GM19035 (cell line): Measurements from ENCODE around the gene TMEM120A.
"Not testable (repeated sequence)": the region's sequence is repeated elsewhere in the genome, so short reads cannot be mapped to it uniquely, and the experiment has no call there.

Experiments used
- ATAC-seq: cut with Tn5 transposase; IDR thresholded peaks from one replicate; pipeline ENCODE4 v1.9.1; 2021; ENCODE audit not compliant: unreplicated experiment

The TMEM120A gene

GRCh38 chr7:75994388-75995051 is at the start of gene TMEM120A:
TSS of gene TMEM120A (minus strand) at chr7:75994595. CDS start at chr7:75994570, 25 bp downstream.
- ATAC-seq = peak; percentile 94

DNA sequence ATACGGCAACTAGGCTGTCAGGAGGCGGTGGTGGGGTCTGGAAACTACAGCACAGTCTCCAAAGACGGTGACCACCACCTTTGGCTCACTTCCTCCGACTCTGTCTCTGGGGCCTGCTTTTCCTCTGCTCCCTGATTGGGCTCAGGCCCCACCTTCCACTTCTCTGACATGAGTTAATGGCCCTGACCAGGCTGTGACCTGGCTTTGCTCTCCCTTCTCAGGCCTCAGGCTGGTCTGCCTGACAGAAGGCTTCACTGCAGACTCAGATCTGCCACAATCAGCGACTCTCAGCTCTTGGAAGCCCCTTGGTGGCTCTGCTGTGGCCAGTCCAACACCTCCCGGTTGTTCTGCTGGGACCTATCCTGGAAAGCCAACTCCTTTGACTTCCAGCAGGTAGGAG is 45.7 kb upstream of the TMEM120A start:
- ATAC-seq = no peak

GRCh38 chr7:76037310-76037709 is 42.9 kb upstream of the TMEM120A start:
- ATAC-seq = no peak

GRCh38 chr7:76031964-76032363 is 37.6 kb upstream of the TMEM120A start:
- ATAC-seq = no peak

DNA sequence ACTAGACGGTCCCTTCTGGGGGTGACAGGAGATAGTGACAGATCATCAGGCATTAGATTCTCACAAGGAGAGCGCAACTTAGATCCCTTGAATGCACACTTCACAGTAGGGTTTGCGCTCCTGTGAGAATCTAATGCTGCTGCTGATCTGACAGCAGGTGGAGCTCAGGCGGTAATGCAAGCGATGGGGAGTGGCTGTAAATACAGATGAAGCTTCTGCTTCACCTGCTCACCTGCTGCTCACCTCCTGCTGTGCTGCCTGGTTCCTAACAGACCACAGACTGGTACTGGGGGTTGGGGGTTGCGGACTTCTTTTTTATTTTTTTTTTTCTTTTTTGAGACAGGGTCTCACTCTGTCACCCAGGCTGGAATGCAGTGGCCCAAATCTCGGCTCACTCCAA is 35.3 kb upstream of the TMEM120A start:
- not testable (repeated sequence) for ATAC-seq

DNA sequence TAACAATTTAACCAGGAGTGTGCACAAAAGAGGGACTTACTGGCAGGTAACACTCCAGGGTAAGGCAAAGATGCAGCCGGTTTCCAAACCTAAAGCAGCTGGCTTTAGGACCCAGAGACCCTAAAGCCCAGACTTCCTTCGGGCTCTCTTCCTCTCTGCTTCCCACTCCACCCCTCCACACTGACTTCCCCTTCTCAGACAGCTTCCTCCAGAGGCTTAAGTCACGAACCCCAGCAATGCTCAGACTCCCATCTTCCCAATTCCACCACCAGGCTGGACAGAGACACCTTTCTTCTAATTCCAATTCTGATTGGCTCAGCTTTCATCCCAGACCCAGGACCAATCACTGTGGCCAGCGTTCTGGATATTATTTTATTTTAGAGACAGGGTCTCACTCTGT is 28.6 kb upstream of the TMEM120A start:
- no peak for ATAC-seq

DNA sequence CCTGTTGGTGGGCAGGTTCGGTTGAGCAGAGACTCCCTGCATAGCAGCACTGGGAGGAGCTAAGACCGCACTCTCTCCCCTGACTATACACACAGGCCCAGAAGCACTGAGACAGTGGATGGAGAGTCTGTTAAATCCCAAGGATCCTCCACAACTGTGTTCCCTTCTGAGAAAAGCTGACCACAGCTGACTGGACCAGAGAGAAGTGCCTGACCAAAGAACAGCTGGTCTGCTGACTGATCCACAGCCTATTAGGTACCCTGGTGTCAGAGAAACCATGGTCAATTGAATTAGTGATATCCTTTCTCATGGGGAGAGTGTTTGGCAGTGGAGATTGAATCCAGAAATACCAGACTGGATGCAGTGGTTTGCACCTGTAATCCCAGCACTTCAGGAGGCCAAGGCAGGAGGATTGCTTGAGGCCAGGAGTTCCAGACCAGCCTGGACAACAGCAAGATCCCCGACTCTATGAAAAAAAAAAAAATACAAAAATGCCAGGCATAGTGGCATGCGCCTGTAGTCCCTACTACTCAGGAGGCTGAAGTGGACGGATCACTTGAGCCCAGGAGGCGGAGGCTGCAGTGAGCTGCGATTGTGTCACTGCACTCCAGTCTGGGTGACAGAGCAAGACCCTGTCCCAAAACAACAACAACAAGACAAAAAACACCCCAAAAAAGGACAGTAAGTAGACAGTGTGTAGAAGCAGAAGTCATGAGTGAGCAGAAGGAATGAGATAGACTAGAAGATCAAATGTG is 27.8 kb upstream of the TMEM120A start:
- ATAC-seq = no peak

GRCh38 chr7:76020031-76020714 is 25.8 kb upstream of the TMEM120A start:
- no peak for ATAC-seq

DNA sequence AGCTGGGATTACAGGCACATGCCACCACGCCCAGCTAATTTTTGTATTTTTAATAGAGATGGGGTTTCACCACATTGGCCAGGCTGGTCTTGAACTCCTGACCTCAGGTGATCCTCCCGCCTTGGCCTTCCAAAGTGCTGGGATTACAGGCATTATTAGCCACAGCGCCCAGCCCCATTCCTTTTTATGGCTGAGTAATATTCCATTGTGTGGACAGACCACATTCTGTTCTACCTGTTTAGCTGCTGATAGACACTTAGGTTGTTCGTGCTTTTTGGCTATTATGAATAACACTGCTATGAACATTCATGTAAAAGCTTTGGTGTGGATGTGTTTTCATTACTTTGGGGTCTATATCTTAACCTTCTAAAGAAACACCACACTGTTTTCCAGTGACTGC is 24.1 kb upstream of the TMEM120A start:
- ATAC-seq = not testable (repeated sequence)

DNA sequence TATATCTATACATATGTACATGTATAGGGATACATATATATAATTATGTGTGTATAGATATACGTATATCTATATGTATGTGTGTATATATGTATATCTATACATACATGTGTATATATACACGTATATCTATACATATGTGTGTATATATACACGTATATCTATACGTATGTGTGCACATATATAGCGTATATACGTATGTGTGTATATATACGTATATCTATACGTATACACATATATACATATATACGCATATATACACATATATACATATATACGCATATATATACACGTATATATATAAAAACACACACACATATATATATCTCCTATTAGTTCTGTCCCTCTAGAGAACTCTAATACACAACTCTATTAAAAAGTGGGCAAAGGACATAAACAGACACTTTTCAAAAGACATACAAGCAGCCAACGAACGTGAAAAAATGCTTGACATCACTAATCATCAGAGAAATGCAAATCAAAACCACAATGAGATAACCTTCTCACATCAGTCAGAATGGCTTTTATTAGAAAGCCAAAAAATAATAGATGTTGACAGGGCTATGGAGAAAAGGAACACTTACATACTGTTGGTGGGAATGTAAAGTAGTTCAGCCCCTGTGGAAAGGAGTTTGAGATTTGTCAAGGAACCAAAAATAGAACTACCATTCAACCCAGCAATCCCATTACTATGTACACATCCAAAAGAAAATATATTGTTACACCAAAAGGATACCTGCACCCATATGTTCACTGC is 22.0 kb upstream of the TMEM120A start:
- no peak for ATAC-seq

DNA sequence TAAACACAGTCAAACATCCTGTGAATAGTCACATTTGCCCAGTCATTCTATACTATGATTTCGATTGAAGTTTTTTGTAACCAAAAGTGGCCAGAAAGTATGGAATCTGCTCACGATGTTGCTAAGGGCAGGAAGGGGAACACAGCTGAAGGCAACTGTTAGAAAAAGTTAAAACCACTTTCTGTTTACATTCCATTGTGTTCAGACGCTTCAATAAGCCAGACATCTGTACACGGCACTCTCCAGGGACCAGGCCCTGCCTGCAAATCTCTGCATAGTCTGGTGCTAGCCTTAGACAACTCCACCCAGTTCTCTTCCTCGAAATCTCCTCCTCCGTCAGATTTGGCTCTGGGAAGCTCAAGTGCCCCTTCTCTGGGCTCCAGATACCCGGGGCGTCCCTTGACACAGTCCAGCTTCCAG is 17.1 kb upstream of the TMEM120A start:
- ATAC-seq = no peak

DNA sequence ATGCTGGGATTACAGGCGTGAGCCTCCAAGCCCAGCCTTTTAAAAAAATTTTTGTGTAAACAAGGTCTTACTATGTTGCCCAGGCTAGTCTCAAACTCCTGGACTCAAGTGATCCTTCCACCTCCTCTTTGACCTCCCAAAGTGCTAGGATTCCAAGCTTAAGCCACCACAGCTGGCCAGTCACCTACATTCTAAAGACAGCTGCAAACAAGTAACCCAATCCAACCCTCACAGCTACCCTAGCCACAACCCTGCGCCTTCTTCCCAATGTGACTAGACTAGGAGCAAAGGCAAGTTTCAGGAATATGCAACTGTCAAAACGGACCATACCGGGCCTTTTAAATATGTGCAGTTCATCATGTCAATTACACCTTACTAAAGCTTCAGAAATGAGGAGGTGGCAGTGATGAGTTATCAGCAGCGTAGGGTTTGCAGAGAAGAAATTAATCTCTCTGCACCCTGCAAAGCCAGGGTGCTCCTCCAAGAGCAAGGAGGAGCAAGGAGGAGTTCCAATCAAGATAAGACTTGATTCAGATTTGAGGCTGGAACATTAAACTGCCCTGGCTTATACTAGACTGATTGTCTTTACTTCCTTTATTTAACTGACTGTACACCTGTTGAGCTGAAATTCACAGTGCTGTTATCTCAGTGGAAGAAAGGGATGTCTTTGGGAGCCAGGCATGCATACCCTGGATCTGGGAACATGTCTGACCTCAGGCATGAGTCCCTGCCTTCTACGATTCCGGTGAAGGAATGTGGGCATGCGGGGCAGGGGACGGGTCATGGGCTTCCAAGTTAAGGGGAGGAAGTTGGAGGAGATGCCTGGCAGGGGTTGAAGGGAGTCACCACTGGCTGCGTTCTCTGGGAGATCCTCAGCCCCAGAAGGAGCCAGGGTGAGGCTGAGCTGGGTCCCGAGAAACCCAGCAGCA is 15.5 kb upstream of the TMEM120A start:
- ATAC-seq = no peak

GRCh38 chr7:76008156-76008687 is 13.8 kb upstream of the TMEM120A start:
- ATAC-seq = no peak

GRCh38 chr7:76005004-76005403 is 10.6 kb upstream of the TMEM120A start:
- not testable (repeated sequence) for ATAC-seq

- no peak for ATAC-seq
Measured at GRCh38 chr7:76003351-76003750, 9.0 kb upstream of the TMEM120A start.

DNA sequence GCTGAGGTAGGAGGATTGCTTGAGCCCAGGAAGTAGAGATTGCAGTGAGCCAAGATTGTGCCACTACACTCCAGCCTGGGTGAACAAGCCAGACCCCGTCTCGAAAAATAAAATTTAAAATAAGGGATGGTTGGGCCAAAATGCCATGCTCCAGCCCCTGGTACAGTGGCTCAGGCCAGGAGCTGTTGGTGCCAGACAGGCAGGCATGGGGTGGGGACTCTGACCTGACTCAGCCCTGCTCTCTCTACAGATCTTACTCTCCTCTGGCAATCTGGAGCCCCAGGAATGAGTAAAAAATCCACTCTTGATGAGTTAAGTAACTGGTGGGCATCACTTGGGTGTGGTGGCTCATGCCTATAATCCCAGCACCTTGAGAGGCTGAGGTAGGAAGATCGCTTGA is 8.4 kb upstream of the TMEM120A start:
- ATAC-seq = no peak

DNA sequence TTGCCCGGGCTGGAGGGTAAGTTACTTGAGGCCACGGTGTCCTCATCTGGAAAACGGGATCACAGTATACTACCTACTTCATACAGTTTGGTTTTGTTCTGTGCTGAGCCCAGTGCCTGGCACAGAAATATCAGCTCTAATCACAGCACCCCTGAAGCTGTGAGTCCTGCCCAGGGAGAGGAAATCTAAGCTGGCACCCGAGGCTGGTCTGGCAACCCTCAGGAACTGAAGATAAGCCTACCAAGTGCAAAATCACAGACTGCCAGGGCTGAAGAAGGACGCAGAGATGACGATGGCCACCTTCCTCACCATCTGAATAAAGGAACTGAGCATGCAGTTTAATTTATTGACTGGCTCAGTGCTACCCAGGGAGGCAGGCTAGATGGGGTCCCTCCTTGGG is 7.7 kb upstream of the TMEM120A start:
- no peak for ATAC-seq

DNA sequence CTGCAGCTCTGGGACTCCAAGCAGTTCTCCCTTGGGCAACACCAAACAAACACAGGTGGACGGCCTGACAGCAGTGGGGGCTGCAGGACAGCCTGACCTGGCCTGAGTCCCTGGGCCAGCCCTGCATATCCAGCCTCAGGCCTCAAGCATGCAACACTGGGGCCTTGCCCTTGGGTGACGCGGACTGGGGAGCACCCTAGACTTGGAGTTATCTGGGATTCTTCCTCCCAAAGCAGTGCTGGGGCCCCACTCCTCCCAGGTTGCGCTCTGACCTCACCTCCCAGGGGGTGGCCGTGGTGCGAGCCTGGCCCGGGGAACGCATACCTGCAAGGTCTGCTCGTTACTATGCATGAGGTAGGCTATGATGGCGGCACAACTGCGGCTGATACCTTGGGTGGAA is 6.2 kb upstream of the TMEM120A start:
- no peak for ATAC-seq

- no peak for ATAC-seq
Measured at GRCh38 chr7:75998038-75998437, 3.6 kb upstream of the TMEM120A start.

GRCh38 chr7:75996476-75996875 is 2.1 kb upstream of the TMEM120A start:
- no peak for ATAC-seq
